HPDE6-E6E7 (cell line): ENCODE measurements around the gene FBXW11.
"Not testable (repeated sequence)": the region's sequence is repeated elsewhere in the genome, so short reads cannot be mapped to it uniquely, and the experiment has no call there.

Source experiments
- DNase-seq: peaks from one replicate; pipeline ENCODE4 v3.0.0; 2011; ENCODE audit warnings: missing footprints; ENCODE audit errors: extremely low spot score

FBXW11 gene

GRCh38 chr5:171984748-171985419, 21.6 kb downstream of the FBXW11 start:
- no peak for DNase-seq

GRCh38 chr5:171981847-171982246, 24.6 kb downstream of the FBXW11 start:
- no peak for DNase-seq

GRCh38 chr5:171980792-171981191, 25.6 kb downstream of the FBXW11 start:
- no peak for DNase-seq

GRCh38 chr5:171979606-171980005, 26.8 kb downstream of the FBXW11 start:
- no peak for DNase-seq

- DNase-seq = no peak
Measured at GRCh38 chr5:171978519-171978918, 27.9 kb downstream of the FBXW11 start.

GRCh38 chr5:171978016-171978415, 28.4 kb downstream of the FBXW11 start:
- no peak for DNase-seq

- DNase-seq = not testable (repeated sequence)
Measured at GRCh38 chr5:171977244-171977950, 29.0 kb downstream of the FBXW11 start.

GRCh38 chr5:171975877-171976667, 30.4 kb downstream of the FBXW11 start:
- DNase-seq = no peak

GRCh38 chr5:171975262-171975876, 31.1 kb downstream of the FBXW11 start:
- DNase-seq = no peak

- DNase-seq = no peak
Measured at GRCh38 chr5:171970826-171971225, 35.6 kb downstream of the FBXW11 start.

GRCh38 chr5:171969288-171969880, 37.1 kb downstream of the FBXW11 start:
- no peak for DNase-seq

GRCh38 chr5:171968531-171968930, 37.9 kb downstream of the FBXW11 start:
- DNase-seq = no peak

GRCh38 chr5:171966964-171967363, 39.5 kb downstream of the FBXW11 start:
- DNase-seq = no peak

GRCh38 chr5:171966270-171966669, 40.2 kb downstream of the FBXW11 start:
- DNase-seq = no peak

GRCh38 chr5:171965745-171966144, 40.7 kb downstream of the FBXW11 start:
- no peak for DNase-seq

- no peak for DNase-seq
Measured at GRCh38 chr5:171963416-171963815, 43.0 kb downstream of the FBXW11 start.

GRCh38 chr5:171961117-171961516, 45.3 kb downstream of the FBXW11 start:
- no peak for DNase-seq

- DNase-seq = no peak
Measured at GRCh38 chr5:171957591-171958251, 48.7 kb downstream of the FBXW11 start.

- DNase-seq = no peak
Measured at GRCh38 chr5:171956887-171957495, 49.4 kb downstream of the FBXW11 start.

GRCh38 chr5:171956314-171956713, 50.1 kb downstream of the FBXW11 start:
- no peak for DNase-seq

- no peak for DNase-seq
Measured at GRCh38 chr5:171955761-171956160, 50.7 kb downstream of the FBXW11 start.
